ENCODE measurements around the gene JPT2. TPM values are rescaled to one million over a fixed set of nuclear protein-coding genes. Genes with fewer than 3 reads are reported as not detected.
A peak's percentile ranks its signal among the peaks of the same experiment; 100 is the strongest.
"Not testable (repeated sequence)": the region's sequence is repeated elsewhere in the genome, so short reads cannot be mapped to it uniquely, and the experiment has no call there.

Gene JPT2
- total RNA-seq, 6 experiments from 2014 or later = 71.7 to 92.9 (median 80.8) TPM

DNA sequence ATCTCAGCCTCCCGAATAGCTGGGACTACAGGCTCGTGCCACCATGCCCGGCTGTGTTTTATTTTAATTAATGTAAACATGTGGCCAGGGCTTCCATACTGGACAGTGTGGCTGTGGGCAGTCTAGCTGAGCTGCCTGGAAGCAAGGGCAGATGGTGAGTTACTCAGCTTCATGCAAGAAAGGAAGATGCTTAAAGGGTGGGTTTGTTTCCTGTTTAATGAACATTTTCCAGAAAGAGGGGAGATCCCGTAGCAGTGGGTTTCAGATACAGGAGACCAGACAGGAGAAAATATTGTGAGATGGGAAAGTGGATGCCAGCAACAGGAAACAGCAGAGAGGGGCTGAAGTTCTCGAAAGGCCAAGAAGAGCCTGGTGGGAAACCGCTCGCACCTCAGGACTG is 35.3 kb downstream of the JPT2 start:
- TF ChIP-seq, protein P1, sequence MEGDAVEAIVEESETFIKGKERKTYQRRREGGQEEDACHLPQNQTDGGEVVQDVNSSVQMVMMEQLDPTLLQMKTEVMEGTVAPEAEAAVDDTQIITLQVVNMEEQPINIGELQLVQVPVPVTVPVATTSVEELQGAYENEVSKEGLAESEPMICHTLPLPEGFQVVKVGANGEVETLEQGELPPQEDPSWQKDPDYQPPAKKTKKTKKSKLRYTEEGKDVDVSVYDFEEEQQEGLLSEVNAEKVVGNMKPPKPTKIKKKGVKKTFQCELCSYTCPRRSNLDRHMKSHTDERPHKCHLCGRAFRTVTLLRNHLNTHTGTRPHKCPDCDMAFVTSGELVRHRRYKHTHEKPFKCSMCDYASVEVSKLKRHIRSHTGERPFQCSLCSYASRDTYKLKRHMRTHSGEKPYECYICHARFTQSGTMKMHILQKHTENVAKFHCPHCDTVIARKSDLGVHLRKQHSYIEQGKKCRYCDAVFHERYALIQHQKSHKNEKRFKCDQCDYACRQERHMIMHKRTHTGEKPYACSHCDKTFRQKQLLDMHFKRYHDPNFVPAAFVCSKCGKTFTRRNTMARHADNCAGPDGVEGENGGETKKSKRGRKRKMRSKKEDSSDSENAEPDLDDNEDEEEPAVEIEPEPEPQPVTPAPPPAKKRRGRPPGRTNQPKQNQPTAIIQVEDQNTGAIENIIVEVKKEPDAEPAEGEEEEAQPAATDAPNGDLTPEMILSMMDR (IDR thresholded peaks at IDR 0.05) = no peak
- H3K4me1 Mint-ChIP-seq (ENCODE audit: low read depth) = peaks cover 26% of the 10 kb centered on the region
- DNase-seq = no peak
- H3K27me3 Mint-ChIP-seq (ENCODE audit: insufficient read depth) = no peaks in the 10 kb centered on the region; the same call in 1 of the 2 replicates
- H3K4me3 Mint-ChIP-seq = no peak overlapping the region
- no peaks in the 10 kb centered on the region for H3K36me3 Mint-ChIP-seq (ENCODE audit: low read depth)
- no peaks in the 10 kb centered on the region for H3K9me3 Mint-ChIP-seq
- no peak overlapping the region for H3K27ac Mint-ChIP-seq

DNA sequence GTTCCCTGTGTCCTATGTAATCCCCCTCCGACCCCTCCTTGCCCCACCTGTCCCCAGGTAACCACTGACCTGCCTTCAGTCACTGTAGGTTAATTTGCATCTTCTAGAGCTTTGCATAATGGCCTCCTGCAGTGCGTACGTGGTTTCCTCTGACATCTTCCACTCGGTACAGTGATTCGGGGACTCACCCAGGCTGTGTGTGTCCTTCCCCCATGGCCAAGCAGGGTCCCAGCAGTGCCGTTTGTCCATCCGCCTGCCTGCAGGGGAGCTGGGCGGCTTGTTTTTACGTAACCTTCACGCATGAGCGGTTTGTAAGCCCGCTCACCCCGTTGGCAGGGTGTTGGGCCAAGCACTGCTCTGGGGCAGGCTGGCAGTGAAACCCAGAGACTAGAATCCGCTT is 35.9 kb downstream of the JPT2 start:
- Mint-ChIP-seq H3K4me3 (no peak overlapping the region), H3K27ac (no peak overlapping the region), H3K9me3 (no peaks in the 10 kb centered on the region), H3K36me3 (ENCODE audit: low read depth) (no peaks in the 10 kb centered on the region), H3K4me1 (ENCODE audit: low read depth) (peaks cover 21% of the 10 kb centered on the region), H3K27me3 (ENCODE audit: insufficient read depth) (no peaks in the 10 kb centered on the region; the same call in 1 of the 2 replicates)
- TF ChIP-seq, protein P1 (IDR thresholded peaks at IDR 0.05) = no peak
- DNase-seq = no peak

DNA sequence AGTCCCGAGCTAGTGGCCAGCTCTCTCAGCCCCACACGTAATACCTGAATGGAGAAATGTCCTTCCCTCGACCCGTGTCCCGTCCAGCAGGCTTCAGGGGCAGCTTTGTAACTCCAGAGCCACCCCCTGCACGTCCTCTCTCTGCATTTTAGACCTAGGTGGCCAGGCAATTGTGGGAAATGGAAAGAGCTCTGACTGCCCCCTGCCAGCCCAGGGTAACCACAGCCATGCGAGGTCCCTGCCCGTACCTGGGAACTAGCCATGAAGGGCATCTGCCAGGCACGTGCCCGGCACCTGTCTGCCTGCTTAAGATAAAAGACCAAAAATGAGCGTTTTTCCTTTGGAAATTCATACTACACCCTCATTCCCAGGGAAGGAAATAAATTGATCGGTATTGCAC is 37.1 kb downstream of the JPT2 start:
- Mint-ChIP-seq H3K9me3 (no peaks in the 10 kb centered on the region), H3K4me1 (ENCODE audit: low read depth) (peaks cover 18% of the 10 kb centered on the region), H3K36me3 (ENCODE audit: low read depth) (peaks cover 1% of the 10 kb centered on the region; the same call in 1 of the 2 replicates), H3K27ac (no peak overlapping the region), H3K27me3 (ENCODE audit: insufficient read depth) (no peaks in the 10 kb centered on the region; the same call in 1 of the 2 replicates), H3K4me3 (no peak overlapping the region)
- DNase-seq = no peak
- TF ChIP-seq, protein P1 (IDR thresholded peaks at IDR 0.05) = no peak

DNA sequence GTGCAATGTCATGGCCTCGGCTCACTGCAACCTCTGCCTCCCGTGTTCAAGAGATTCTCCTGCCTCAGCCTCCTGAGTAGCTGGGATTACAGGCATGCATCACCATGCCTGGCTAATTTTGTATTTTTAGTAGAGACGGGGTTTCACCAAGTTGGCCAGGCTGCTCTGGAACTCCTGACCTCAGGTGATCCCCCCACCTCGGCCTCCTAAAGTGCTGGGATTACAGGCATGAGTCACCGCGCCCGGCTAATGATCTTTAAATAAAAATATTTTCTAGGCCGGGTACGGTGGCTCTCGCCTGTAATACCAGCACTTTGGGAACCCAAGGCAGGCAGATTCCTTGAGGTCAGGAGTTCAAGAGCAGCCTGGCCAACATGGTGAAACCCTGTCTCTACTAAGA is 40.2 kb downstream of the JPT2 start:
- H3K27me3 Mint-ChIP-seq (ENCODE audit: insufficient read depth); H3K9me3 Mint-ChIP-seq; DNase-seq; H3K27ac Mint-ChIP-seq; H3K36me3 Mint-ChIP-seq (ENCODE audit: low read depth); H3K4me3 Mint-ChIP-seq: not testable (repeated sequence)
- peaks cover 29% of the 10 kb centered on the region for H3K4me1 Mint-ChIP-seq (ENCODE audit: low read depth)

DNA sequence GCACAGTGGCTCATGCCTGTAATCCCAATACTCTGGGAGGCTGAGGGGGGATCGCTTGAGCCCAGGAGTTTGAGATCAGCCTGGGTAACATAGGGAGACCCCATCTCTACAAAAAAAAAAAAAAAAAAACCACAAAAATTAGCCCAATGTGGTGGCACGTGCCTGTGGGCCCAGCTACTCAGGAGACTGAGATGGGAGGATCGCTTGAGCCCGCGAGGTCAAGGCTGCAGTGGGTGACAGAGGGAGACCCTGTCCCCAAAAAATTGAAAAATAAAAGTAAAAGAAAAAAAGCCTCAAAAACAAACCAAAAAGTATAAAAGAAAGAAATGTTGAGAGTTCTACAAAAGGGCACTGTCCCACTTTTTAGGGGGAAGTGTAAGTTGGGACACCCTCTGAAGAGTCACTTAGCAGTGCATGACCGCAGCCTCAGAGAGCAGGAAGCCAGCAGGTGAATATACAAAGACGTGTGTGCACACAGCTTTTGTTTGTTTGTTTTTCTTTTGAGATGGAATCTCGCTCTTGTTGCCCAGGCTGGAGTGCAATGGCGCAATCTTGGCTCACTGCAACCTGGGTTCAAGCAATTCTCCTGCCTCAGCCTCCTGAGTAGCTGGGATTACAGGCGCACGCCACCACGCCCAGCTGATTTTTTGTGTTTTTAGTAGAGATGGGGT is 41.6 kb downstream of the JPT2 start:
- H3K9me3 Mint-ChIP-seq; H3K4me3 Mint-ChIP-seq; H3K27me3 Mint-ChIP-seq (ENCODE audit: insufficient read depth); DNase-seq; H3K27ac Mint-ChIP-seq; H3K36me3 Mint-ChIP-seq (ENCODE audit: low read depth): not testable (repeated sequence)
- peaks cover 31% of the 10 kb centered on the region for H3K4me1 Mint-ChIP-seq (ENCODE audit: low read depth)

DNA sequence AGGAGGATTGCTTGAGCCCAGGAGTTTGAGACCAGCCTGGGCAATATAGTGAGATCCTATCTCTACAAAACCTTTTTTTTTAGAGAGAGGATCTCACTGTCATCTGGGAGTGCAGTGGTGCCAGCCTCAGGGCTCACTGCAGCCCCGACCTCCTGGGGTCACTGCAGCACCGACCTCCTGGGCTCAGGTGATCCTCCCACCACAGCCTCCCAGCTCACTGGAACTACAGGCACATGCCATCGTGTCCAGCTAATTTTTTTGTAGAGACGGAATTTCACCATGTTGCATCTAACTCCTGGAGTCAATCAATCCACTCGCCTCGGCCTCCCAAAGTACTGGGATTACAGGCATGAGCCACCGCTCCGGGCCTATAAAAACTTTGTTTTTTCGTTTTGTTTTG is 43.3 kb downstream of the JPT2 start:
- Mint-ChIP-seq H3K4me3 (no peak overlapping the region; the same call in 1 of the 2 replicates), H3K36me3 (ENCODE audit: low read depth) (peaks cover 9% of the 10 kb centered on the region; the same call in 1 of the 2 replicates), H3K4me1 (ENCODE audit: low read depth) (peaks cover 31% of the 10 kb centered on the region), H3K27ac (peak overlapping the region; percentile 85), H3K27me3 (ENCODE audit: insufficient read depth) (peaks cover 4% of the 10 kb centered on the region; the same call in 1 of the 2 replicates), H3K9me3 (no peaks in the 10 kb centered on the region)
- no peak for DNase-seq
- TF ChIP-seq, protein P1 (IDR thresholded peaks at IDR 0.05) = no peak
